ENCODE results near the gene MRPS18B. TPM values are rescaled to one million over a fixed set of nuclear protein-coding genes. Genes with fewer than 3 reads are reported as not detected.
A peak's percentile ranks its signal among the peaks of the same experiment; 100 is the strongest.

Gene MRPS18B
- 57.7 and 61.2 TPM in 2 replicates for total RNA-seq

DNA sequence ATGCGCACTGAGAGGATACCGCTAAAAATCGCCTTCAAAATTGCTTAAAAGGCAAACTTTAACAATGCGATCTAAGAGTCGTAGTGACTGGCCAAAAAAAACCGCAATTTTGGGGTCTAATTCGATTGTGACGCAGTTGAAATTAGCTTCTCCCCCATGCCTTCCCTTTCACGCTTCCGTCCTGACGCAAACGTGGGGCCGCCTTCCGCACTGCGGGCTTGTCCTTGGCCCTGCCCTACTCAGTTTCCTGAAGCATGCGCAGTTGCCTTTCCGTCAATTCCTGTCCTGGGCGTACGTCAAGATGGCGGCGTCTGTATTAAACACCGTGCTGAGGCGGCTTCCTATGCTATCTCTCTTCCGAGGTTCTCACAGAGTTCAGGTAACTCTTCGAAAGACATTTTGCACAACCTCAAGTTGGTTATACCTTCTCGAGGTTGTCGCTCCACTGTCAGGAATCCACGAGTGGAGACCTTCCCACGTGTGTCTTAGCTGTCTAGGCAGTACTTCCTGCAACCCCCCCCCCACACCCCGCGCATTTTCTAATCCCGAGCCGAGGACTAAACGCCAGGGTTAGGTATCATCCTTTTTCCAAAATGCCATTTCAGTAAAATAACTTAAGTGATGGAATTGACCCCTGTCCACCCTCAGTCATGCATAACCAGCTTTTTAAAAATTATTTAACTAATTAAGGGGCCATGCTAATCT lies at the start of gene MRPS18B:
Gene MRPS18B (plus strand): TSS at position 276 of the 705 bp plus-strand sequence. CDS start 26 bp downstream, at position 302.
- Mint-ChIP-seq H3K4me1 (peaks cover 30% of the 10 kb centered on the region), H3K27ac (peak within 1 kb of the TSS; percentile 99), H3K27me3 (no peaks in the 10 kb centered on the region), H3K9me3 (no peaks in the 10 kb centered on the region), H3K4me3 (peak within 1 kb of the TSS; percentile 99), H3K36me3 (ENCODE audit: low read depth) (peaks cover 71% of the 10 kb centered on the region)
- ChIA-PET CTCF (interaction anchor here (0.7 to 2.0 kb wide), 4 partner anchors 20 to 113 kb away, joined by 3 to 14 read pairs (median 9); no protein-coding TSS in a partner anchor), POLR2A (interaction anchor here (0.6 to 2.8 kb wide), 48 partner anchors 9 to 1580 kb away, joined by 3 to 31 read pairs (median 4); partner anchors contain the start of genes ABCF1, ATAT1, C6orf136 and DDX39B)
- ATAC-seq (ENCODE audit: low read depth) (peak; percentile 76), DNase-seq (peak; percentile 84)
- TF ChIP-seq, protein P1, sequence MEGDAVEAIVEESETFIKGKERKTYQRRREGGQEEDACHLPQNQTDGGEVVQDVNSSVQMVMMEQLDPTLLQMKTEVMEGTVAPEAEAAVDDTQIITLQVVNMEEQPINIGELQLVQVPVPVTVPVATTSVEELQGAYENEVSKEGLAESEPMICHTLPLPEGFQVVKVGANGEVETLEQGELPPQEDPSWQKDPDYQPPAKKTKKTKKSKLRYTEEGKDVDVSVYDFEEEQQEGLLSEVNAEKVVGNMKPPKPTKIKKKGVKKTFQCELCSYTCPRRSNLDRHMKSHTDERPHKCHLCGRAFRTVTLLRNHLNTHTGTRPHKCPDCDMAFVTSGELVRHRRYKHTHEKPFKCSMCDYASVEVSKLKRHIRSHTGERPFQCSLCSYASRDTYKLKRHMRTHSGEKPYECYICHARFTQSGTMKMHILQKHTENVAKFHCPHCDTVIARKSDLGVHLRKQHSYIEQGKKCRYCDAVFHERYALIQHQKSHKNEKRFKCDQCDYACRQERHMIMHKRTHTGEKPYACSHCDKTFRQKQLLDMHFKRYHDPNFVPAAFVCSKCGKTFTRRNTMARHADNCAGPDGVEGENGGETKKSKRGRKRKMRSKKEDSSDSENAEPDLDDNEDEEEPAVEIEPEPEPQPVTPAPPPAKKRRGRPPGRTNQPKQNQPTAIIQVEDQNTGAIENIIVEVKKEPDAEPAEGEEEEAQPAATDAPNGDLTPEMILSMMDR (IDR thresholded peaks at IDR 0.05) = no peak
- intact Hi-C loops (cut with micrococcal nuclease) = loop anchor here (1.0 to 5.0 kb wide), 14 partner anchors 9 to 1560 kb away; partner anchors contain the start of genes ABCF1, AGPAT1, ATAT1 and C6orf136

DNA sequence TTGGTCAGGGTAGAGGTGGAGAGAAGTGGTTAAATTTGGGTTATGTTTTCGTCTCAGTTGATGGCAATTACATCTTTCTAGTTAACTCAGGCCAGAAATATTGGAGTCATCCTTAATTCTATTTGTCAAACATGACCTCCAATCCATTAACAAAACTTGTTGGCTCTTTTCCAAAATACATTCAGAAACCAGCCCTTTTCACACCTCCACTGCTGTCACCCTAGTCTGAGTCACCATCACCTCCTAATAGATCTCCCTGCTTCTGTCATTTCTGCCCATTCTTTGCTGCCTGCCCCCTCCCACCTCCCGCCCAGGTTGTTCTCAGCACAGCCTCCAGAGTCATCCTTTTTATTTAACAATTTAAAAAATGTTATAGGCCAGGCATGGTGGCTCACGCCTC lies 49.4 kb upstream of the MRPS18B start:
- peaks cover 14% of the 10 kb centered on the region for H3K36me3 Mint-ChIP-seq (ENCODE audit: low read depth)
- DNase-seq (no peak), ATAC-seq (ENCODE audit: low read depth) (no peak)
- ChIA-PET POLR2A (interaction anchor here (3.3 kb wide), 1 partner anchor 13 kb away, joined by 63 read pairs; the partner anchor contains the start of genes GNL1 and PRR3), CTCF (no interaction called here)
- TF ChIP-seq, protein P1 (IDR thresholded peaks at IDR 0.05) = no peak
- H3K27ac Mint-ChIP-seq = peak overlapping the region; percentile 27
- intact Hi-C loops (cut with micrococcal nuclease) = no loop called here
- H3K4me1 Mint-ChIP-seq = peaks cover 35% of the 10 kb centered on the region
- H3K27me3 Mint-ChIP-seq = no peaks in the 10 kb centered on the region
- no peak overlapping the region for H3K4me3 Mint-ChIP-seq
- no peaks in the 10 kb centered on the region for H3K9me3 Mint-ChIP-seq

DNA sequence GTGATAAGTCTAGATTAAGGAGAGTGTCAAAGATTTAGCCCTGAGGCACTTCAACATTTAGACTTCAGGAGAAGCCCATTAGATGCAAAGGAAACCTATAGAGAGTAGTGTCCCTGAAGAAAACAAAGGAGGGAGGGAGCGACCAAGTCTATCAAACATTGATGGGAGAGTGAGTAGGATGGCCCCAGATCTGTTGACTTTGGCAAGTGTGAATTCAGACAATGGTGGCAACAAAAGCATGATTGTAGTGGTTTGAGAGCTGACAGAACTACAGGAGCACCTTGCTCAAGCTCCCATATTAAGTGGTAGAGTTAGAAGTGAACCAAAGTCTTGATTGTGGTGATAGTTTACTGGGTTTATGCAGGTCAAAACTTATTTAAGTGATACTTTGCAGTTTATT lies 47.4 kb upstream of the MRPS18B start:
- Mint-ChIP-seq H3K4me3 (peak overlapping the region; percentile 99), H3K27me3 (no peaks in the 10 kb centered on the region), H3K27ac (peak overlapping the region; percentile 96), H3K4me1 (peaks cover 51% of the 10 kb centered on the region), H3K36me3 (ENCODE audit: low read depth) (peaks cover 28% of the 10 kb centered on the region), H3K9me3 (no peaks in the 10 kb centered on the region)
- CTCF ChIA-PET = interaction anchor here (0.8 to 2.7 kb wide), 6 partner anchors 16 to 160 kb away, joined by 3 to 17 read pairs (median 5); no protein-coding TSS in a partner anchor
- no peak for DNase-seq
- TF ChIP-seq, protein P1 (IDR thresholded peaks at IDR 0.05) = no peak
- POLR2A ChIA-PET = interaction anchor here (0.6 to 3.3 kb wide), 14 partner anchors 10 to 1164 kb away, joined by 3 to 63 read pairs (median 8); partner anchors contain the start of genes DHX16, GNL1, MDC1 and MRPS18B
- no peak for ATAC-seq (ENCODE audit: low read depth)
- intact Hi-C loops (cut with micrococcal nuclease) = no loop called here

DNA sequence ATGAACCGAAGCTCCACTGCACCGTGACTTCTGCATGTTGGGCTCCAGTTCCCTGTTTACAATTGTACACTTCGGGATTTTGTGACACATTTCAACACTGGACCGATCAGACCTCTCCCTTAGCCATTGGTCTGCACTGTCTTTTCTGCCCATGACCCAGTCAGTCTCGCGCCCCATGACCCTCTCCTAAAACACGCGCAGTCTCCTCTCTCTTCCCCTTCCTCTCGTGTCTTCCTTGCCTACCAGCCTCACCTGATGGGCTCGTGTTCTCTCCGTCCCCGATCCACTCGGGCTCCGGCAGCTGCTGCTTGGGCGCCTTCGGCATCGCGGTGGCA lies 46.9 kb upstream of the MRPS18B start:
- intact Hi-C loops (cut with micrococcal nuclease) = loop anchor here (1.0 kb wide), 3 partner anchors 14 to 77 kb away; partner anchors contain the start of genes C6orf136, GNL1, MRPS18B and PPP1R10
- no peaks in the 10 kb centered on the region for H3K9me3 Mint-ChIP-seq
- POLR2A ChIA-PET = interaction anchor here (0.6 to 3.3 kb wide), 23 partner anchors 10 to 1164 kb away, joined by 3 to 63 read pairs (median 6); partner anchors contain the start of genes DHX16, GNL1, MDC1 and MRPS18B
- ATAC-seq (ENCODE audit: low read depth) = peak; percentile 20
- TF ChIP-seq, protein P1 (IDR thresholded peaks at IDR 0.05) = no peak
- peak overlapping the region; percentile 99 for H3K4me3 Mint-ChIP-seq
- H3K4me1 Mint-ChIP-seq = peaks cover 53% of the 10 kb centered on the region
- H3K36me3 Mint-ChIP-seq (ENCODE audit: low read depth) = peaks cover 30% of the 10 kb centered on the region
- peak overlapping the region; percentile 96 for H3K27ac Mint-ChIP-seq
- CTCF ChIA-PET = interaction anchor here (0.8 to 2.7 kb wide), 7 partner anchors 16 to 160 kb away, joined by 3 to 17 read pairs (median 5); no protein-coding TSS in a partner anchor
- no peak for DNase-seq
- no peaks in the 10 kb centered on the region for H3K27me3 Mint-ChIP-seq
